ENCODE measurements around the gene CNKSR1.

The CNKSR1 gene, protein sequence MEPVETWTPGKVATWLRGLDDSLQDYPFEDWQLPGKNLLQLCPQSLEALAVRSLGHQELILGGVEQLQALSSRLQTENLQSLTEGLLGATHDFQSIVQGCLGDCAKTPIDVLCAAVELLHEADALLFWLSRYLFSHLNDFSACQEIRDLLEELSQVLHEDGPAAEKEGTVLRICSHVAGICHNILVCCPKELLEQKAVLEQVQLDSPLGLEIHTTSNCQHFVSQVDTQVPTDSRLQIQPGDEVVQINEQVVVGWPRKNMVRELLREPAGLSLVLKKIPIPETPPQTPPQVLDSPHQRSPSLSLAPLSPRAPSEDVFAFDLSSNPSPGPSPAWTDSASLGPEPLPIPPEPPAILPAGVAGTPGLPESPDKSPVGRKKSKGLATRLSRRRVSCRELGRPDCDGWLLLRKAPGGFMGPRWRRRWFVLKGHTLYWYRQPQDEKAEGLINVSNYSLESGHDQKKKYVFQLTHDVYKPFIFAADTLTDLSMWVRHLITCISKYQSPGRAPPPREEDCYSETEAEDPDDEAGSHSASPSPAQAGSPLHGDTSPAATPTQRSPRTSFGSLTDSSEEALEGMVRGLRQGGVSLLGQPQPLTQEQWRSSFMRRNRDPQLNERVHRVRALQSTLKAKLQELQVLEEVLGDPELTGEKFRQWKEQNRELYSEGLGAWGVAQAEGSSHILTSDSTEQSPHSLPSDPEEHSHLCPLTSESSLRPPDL

GRCh38 chr1:26177182-26177684, at the start of gene CNKSR1:
Gene CNKSR1 (plus strand): TSS chr1:26177491. CDS start chr1:26177548, 57 bp downstream.
- no peak for DNase-seq

DNA sequence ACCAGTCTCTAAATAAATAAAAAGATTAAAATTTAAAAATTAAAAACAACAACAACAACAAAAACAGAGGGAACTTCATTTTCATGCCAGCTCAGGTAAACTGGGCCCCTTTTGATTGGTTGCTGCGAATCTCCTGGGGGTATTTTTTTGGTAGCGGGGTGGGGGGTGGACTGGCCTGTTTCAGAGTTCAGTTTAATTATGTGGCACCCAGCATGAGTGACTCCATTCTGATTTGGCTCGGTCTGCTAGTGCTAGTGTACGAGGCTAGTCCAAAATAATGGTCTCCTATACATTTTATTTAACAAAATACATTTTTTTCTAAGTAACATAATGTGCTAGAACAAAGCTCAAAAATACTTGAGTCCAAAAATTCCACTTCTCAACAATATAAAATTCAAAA, 47.5 kb upstream of the CNKSR1 start:
- DNase-seq: no peak

DNA sequence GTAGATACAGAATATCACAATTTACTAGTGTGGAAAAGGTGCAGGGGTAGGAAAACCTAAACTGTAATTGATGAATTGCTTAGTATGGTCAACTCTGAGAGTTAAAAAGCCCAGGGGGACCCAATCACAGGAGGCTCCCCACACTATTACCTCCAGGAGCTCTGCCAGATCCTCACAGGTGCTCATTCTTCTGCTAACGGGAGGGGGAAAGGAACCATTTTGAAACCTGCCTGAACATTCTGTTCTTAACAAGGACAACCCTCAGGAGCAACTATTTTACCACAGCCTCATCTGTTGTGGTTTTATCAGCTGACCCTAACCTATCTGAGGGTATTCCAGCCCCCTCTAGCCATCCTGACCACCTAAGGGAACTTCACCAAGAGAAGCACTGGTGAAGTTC, 46.6 kb upstream of the CNKSR1 start:
- no peak for DNase-seq

DNA sequence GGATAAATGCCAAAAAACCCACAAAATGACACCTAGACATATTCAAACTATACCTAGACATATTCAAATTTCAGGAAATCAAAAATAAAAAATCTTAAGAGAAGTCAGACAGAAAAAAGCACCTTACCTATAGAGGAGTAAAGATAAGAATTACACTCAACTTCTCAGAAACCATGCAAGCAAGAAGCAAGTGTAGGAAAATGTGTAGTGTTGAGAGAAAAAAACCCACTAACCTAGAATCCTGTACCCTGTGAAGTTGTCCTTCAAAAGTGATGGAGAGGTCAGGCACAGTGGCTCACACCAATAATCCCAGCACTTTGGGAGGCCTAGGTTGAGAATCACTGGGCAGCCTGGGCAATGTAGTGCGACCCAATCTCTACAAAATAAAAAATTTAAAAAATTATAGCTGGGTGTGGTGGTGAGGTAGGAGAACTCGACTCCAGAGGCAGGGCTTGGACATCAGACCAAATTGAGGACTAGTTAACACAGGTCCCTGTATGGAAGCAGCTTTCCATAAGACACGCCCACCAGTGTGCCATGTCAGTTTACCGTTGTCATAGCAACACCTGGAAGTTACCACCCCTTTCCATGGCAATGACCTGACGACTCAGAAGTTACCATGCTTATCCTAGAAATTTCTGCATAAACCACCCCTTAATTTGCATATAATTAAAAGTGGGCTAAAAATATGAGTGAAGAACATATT, 45.0 kb upstream of the CNKSR1 start:
- DNase-seq: no peak

DNA sequence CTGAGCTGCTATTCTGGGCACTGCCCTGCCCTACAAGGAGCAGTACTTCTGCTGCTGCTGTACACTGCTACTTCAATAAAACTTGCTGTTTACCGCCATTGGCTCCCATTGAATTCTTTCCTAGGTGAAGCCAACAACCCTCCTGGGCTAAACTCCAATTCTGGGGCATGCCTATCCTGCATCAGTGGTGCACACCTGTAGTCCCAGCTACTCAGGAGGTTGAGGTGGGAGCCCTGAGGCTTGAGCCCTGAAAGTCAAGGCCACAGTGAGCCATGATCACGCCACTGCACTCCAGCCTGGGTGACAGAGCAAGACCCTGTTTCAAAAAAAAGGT, 44.5 kb upstream of the CNKSR1 start:
- no peak for DNase-seq

- no peak for DNase-seq
Observed at GRCh38 chr1:26134466-26134865, 42.8 kb upstream of the CNKSR1 start.

DNA sequence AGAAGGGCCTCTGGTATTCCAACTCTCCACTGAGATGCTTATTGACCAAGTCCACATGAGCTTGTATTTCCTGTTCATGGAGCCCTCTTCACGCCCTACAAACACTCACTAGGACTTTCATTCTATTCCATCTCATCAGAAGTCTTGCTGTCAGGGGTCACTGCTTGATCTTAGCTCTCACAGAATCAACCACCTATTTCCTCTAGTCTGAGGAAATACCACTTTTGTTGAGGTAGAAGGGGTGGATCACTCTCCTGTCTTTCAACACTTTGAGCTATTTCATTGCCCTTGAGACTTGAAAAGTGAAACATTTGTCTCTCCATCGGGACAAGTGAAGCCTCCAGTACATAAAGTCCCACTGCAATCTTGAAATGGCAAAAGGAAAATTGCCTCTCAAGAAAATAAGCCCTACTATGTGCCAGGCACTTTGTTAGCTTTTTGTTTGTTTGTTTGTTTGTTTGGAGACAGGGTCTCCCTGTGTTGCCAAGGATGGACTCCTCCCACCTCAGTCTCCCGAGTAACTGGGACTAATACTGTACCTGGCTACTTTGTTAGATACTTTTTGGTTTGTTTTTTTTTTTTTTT, 38.2 kb upstream of the CNKSR1 start:
- DNase-seq: no peak

GRCh38 chr1:26142159-26142558, 35.1 kb upstream of the CNKSR1 start:
- DNase-seq: no peak

DNA sequence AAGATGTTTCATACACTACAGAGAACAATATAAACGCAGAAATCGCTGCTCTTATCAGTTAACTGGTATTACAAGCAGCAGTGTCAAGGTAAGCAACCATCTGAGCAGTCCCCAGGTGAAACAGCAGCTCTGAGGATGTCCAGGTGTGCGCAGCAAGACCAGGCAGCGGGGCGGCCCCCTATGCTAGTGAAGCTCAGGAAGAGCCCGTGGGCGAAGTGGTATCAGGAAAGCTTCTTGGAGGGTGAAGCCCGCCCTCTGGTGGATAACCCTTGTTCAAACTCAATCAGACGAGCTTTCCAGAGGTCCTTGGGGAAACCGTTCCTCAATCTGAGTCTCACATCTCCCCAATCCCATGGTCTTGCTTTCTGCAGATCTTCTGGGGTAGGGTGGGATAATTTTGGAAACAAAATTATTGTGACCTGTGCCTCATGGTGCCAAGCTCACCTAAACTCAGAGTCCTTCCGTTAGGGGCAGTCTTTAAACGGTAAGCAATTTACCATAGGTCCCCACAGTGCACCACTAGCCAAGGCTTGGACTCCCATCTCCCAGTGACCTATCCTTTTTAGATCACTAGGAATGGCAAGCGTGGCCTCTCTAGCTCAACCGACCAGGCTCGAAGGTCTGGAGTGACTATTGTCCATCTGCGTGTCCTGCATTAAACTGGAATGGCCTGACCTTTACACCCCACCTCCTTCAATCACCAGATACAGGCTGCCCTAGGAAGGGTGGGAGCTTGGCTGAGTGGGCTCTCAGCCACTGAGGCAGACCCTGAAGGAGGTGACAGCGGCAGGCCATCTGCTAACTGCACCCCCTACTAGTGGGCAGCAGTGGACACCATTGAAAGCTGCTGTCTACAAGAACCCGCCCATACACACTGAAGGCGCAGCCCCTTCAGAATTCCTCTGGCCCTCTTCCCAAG, 32.0 kb upstream of the CNKSR1 start:
- DNase-seq: no peak

DNA sequence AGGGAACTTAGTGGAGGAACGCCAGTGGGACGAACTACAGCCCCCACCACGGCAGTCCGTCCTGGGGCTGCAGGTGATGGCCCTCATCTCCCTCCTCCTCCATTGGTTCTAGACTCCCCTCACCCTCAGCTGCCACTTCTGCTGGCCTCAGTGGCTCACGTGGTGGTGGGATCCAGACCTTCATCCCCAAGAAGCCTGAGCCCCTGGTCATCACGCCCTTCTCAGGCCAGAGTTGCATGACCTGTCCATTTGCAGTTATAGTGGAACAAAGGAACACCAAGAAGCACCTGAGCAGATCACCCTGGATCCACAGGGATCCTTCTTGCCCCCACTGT, 31.4 kb upstream of the CNKSR1 start:
- DNase-seq: no peak

- DNase-seq: no peak
Observed at GRCh38 chr1:26148887-26149286, 28.4 kb upstream of the CNKSR1 start.

DNA sequence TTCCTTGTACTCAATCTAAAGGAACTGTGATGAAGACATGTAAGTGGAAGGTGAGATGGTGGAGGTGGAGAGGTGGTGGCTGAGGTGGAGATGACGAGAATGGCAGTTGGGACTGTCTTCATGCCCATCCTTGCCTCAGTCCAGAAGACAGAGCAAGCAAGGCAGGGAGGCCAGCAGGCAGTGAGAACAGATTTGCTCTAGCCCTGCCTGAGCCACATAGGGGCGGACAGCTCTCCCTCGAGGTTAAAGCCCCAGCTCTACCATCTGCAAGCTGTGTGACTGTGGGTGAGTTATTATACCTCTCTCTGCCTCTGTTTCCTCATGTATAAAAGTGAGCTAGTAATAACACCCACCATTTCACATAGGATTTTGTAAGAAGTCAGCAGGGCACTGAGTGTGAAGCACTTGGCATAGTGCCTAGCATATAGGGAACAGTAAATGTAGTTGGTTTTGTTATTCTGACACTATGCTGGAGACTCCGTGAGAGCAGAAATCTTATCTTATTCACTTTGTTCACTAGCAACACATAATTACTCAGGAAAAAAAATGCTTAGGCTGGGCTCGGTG, 23.2 kb upstream of the CNKSR1 start:
- DNase-seq: no peak

DNA sequence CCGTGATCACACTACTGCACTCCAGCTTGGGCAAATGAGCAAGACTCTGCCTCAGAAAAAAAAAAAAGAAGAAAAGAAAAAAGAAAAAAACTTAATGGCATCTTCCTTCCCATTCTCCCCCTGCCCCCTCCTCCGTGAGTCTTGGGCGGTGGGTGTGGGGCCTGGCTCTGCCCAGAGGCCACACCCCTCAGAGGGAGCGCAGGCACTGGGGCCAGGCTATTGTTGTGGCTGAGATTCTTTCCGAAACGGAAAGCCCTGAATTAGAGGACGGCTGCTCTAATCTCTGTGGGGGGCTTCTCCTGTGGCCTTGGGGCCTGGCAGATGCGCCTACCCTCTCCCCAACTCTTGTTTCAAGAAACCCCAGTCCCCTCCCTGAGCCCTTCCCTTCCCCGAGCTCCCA, 22.5 kb upstream of the CNKSR1 start:
- no peak for DNase-seq

DNA sequence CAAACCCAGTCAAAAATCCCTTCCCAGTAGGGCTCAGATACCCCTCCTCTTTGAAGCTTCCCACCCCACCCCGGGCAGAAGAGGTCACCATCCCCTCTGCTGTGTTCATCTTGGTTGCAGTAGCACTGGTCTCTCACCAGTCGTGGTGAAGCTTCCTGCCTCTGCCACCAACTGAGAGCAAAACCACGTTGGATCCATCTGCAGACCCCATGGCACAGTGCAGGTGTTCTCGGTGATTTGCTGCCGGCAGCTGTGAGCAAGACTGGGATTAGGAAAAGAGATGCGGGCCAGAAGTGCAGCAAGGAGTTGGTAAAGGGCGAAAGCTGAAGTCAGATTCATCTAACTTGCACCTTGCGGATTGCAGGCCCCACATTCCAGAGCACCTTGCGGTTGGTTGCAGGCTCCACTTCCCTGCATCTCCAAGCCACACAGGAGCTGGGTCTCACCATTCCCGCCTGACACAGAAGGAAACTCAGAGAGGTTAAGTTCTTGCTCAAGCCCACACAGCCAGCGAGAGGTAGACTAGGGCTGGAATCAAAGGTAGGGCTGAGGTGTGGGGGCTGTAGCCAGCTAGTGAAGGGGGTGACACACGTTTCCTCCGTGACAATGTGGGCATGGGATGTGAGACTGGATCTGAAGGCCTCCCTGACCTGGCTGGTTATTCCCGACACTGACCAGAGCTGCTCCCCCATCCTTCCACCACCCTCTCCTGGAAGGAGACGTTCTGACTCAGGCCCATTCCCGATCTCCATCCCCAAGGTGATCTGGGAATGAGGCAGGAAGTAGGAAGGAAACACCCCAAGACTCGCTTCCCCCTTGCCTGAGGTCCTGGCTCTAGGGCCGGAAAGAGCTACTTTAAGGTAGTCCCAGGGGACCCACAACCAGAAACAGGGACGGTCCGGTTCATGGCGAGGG, 21.7 kb upstream of the CNKSR1 start:
- DNase-seq: no peak

GRCh38 chr1:26156285-26157038, 20.8 kb upstream of the CNKSR1 start:
- DNase-seq: no peak

GRCh38 chr1:26158271-26158907, 18.9 kb upstream of the CNKSR1 start:
- DNase-seq: no peak

- no peak for DNase-seq
Observed at GRCh38 chr1:26158908-26159742, 18.2 kb upstream of the CNKSR1 start, which contains the start of gene FAM110D. Gene FAM110D (plus strand): TSS chr1:26159079. CDS start chr1:26161292, 2,213 bp downstream.

DNA sequence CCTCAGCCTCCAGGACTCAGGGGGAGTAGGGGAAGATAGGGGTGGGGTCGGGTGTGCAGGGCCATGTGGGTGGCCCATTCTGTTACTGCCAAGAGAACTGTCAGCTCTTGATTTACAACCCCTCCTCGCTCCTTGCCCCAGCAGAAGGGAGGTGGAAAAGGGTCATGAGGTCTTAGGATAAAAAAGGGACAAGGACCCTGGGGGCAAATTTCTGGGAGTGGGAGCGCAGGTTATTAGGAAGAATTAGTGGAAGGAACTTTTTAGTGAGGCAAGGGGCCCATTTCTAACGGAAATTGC, 17.6 kb upstream of the CNKSR1 start:
- DNase-seq: no peak

All from GOT3 (cell line).